ENCODE data around the gene ZNF226.
"Not testable (repeated sequence)": the region's sequence is repeated elsewhere in the genome, so short reads cannot be mapped to it uniquely, and the experiment has no call there.

- not testable (repeated sequence) for TF ChIP-seq CTCF, POLR2A, POLR2AphosphoS5 (IDR thresholded peaks at IDR 0.05)
These were observed 5.8 kb downstream of the ZNF226 start for GRCh38 chr19:44170660-44171059.

All from stomach (tissue), 4 donors.